Panc1 (cell line): ENCODE results near the gene PACSIN1. TPM values are rescaled to one million over a fixed set of nuclear protein-coding genes. Genes with fewer than 3 reads are reported as not detected.
"Not testable (repeated sequence)": the region's sequence is repeated elsewhere in the genome, so short reads cannot be mapped to it uniquely, and the experiment has no call there.

Experiments
- ATAC-seq: fragments of 200-7000 bp; cut with Tn5 transposase; 2 replicates; pipeline ENCODE4 v1.9.1; 2020; ENCODE audit warnings: mild to moderate bottlenecking, moderate library complexity
- BruUV-seq: library from RNA; stranded (reverse); fragments of 400-500 nt; replicated peaks from 2 replicates; lab custom pipeline; 2021; lab: Mats Ljungman, UMichigan
- CTCF ChIA-PET: fragments of 300-600 bp; sonication (Branson Sonifier 250); formaldehyde crosslinking; loops from one replicate; lab custom pipeline; 2022; ENCODE audit warnings: antibody characterized with exemption; lab: Charles Lee
- POLR2A ChIA-PET: fragments of 300-600 bp; sonication (Branson Sonifier 250); formaldehyde crosslinking; loops from one replicate; lab custom pipeline; 2022; ENCODE audit warnings: antibody characterized with exemption; lab: Charles Lee
- DNase-seq: peaks from one replicate; pipeline ENCODE4 v3.0.0-alpha.2; 2010; ENCODE audit warnings: low read depth, low spot score
- H3K27ac ChIP-seq: 2 replicates; pipeline ENCODE4 v1.5.1; 2011; ENCODE audit warnings: mild to moderate bottlenecking, low read length, inconsistent platforms
- H3K27me3 ChIP-seq: fragments of 200-500 bp; sonication (Bioruptor generic); 2 replicates; pipeline ENCODE4 v1.6.0; 2014; ENCODE audit warnings: low read length, inconsistent platforms; ENCODE audit not compliant: control insufficient read depth, insufficient read depth
- H3K36me3 ChIP-seq: fragments of 200-500 bp; sonication (Bioruptor generic); 2 replicates; pipeline ENCODE4 v1.5.1; 2014; ENCODE audit warnings: inconsistent platforms, mild to moderate bottlenecking, low read length, moderate library complexity; ENCODE audit not compliant: control insufficient read depth, insufficient read depth
- H3K4me1 ChIP-seq: 2 replicates; pipeline ENCODE4 v1.5.1; 2011; ENCODE audit warnings: inconsistent platforms, mild to moderate bottlenecking, low read length, moderate library complexity; ENCODE audit not compliant: control insufficient read depth, insufficient read depth
- H3K4me3 ChIP-seq, 2 experiments: 2 replicates each; pipeline ENCODE4 v1.5.1; 2011 to 2012; ENCODE audit warnings: low read depth in 2 of 2, low read length in 2 of 2, mild to moderate bottlenecking in 2 of 2, inconsistent platforms in 1 of 2, moderate library complexity in 1 of 2
- H3K9me3 ChIP-seq: fragments of 200-500 bp; sonication (Bioruptor generic); 2 replicates; pipeline ENCODE4 v1.5.1; 2014; ENCODE audit warnings: low read depth, mild to moderate bottlenecking, inconsistent platforms, low read length, moderate library complexity; ENCODE audit not compliant: control insufficient read depth, insufficient read depth
- CTCF ChIP-seq: fragments of 450-650 bp; IDR thresholded peaks from 2 replicates; pipeline ENCODE4 v1.5.1; 2017; ENCODE audit warnings: mild to moderate bottlenecking
- POLR2AphosphoS5 ChIP-seq: IDR thresholded peaks from 2 replicates; pipeline ENCODE4 v1.6.1; 2012; ENCODE audit warnings: mild to moderate bottlenecking, low read depth, low read length, moderate library complexity
- REST ChIP-seq, 2 experiments: IDR thresholded peaks; 2 replicates each; pipeline ENCODE4 v1.6.1; 2011 to 2012; ENCODE audit warnings: low read depth in 2 of 2, control low read depth in 1 of 2, low read length in 1 of 2, mild to moderate bottlenecking in 1 of 2, moderate library complexity in 1 of 2; ENCODE audit not compliant: insufficient read depth in 1 of 2
- SIN3A ChIP-seq: IDR thresholded peaks from 2 replicates; pipeline ENCODE4 v1.6.1; 2012; ENCODE audit warnings: low read depth, mild to moderate bottlenecking, low read length, moderate library complexity, borderline replicate concordance; ENCODE audit not compliant: insufficient read depth
- TCF7L2 ChIP-seq: IDR thresholded peaks from 2 replicates; pipeline ENCODE4 v1.6.1; 2011; ENCODE audit warnings: mild to moderate bottlenecking, low read depth, low read length, inconsistent platforms
- in situ Hi-C: cut with HindIII; loops from 2 replicates; pipeline ENCODE4 v1.10.0; 2016; ENCODE audit warnings: low sequenced_read_pairs, low pct_unique_long_range_greater_than_20kb
- intact Hi-C: fragments of 100-400 bp; cut with micrococcal nuclease; formaldehyde crosslinking; loops from one replicate; pipeline ENCODE4 v1.10.0; 2022; ENCODE audit not compliant: unreplicated experiment
- total RNA-seq: library from RNA; stranded (reverse); gene quantifications from one replicate; pipeline ENCODE4 v1.2.1, GENCODE V29; 2021; ENCODE audit not compliant: unreplicated experiment

The PACSIN1 gene
- total RNA-seq, 1 experiment from 2014 or later, result 0.18 TPM

GRCh38 chr6:34486886-34487285 is 21.0 kb downstream of the PACSIN1 start:
- ATAC-seq, in situ Hi-C loops, intact Hi-C loops, H3K27me3 ChIP-seq, H3K4me1 ChIP-seq, H3K4me3 ChIP-seq, H3K36me3 ChIP-seq, CTCF ChIA-PET, DNase-seq, H3K27ac ChIP-seq, H3K9me3 ChIP-seq, BruUV-seq: not testable (repeated sequence)
- POLR2A ChIA-PET, result interaction anchor here (0.6 kb wide), 1 partner anchor 78 kb away, joined by 3 read pairs; no protein-coding TSS in a partner anchor

GRCh38 chr6:34487536-34487935 is 21.7 kb downstream of the PACSIN1 start:
- Histone ChIP-seq H3K27me3 (no peaks in the 10 kb centered on the region), H3K36me3 (no peaks in the 10 kb centered on the region), H3K4me1 (no peaks in the 10 kb centered on the region), H3K27ac (no peak overlapping the region), H3K4me3 (no peak overlapping the region), H3K9me3 (no peaks in the 10 kb centered on the region)
- CTCF ChIA-PET, result no interaction called here
- TF ChIP-seq POLR2AphosphoS5, result no peak
- TF ChIP-seq CTCF, result no peak
- TF ChIP-seq REST (IDR thresholded peaks at IDR 0.05; ENCODE audit: insufficient read depth in 1 of 2, low read depth in 2 of 2, low read length in 1 of 2), result no peak
- TF ChIP-seq TCF7L2, result no peak
- no peak for TF ChIP-seq SIN3A
- intact Hi-C loops (no loop called here), in situ Hi-C loops (no loop called here)
- POLR2A ChIA-PET, result no interaction called here
- ATAC-seq (no peak), DNase-seq (no peak)
- no TSS peak for BruUV-seq

GRCh38 chr6:34489207-34489805 is 23.4 kb downstream of the PACSIN1 start:
- Histone ChIP-seq H3K27ac (no peak overlapping the region), H3K27me3 (no peaks in the 10 kb centered on the region), H3K4me1 (no peaks in the 10 kb centered on the region), H3K9me3 (no peaks in the 10 kb centered on the region), H3K4me3 (no peak overlapping the region), H3K36me3 (no peaks in the 10 kb centered on the region)
- DNase-seq (no peak), ATAC-seq (no peak)
- TF ChIP-seq SIN3A (no peak), TCF7L2 (no peak), REST (IDR thresholded peaks at IDR 0.05; ENCODE audit: insufficient read depth in 1 of 2, low read depth in 2 of 2, low read length in 1 of 2) (no peak), POLR2AphosphoS5 (no peak), CTCF (no peak)
- intact Hi-C loops (no loop called here), in situ Hi-C loops (no loop called here)
- POLR2A ChIA-PET, result no interaction called here
- CTCF ChIA-PET, result interaction anchor here (0.7 kb wide), 1 partner anchor 508 kb away, joined by 4 read pairs; no protein-coding TSS in a partner anchor
- no TSS peak for BruUV-seq
